GM21367 (cell line): Measurements from ENCODE around the gene IER5.
A peak's percentile ranks its signal among the peaks of the same experiment; 100 is the strongest.

ENCODE experiments used
- ATAC-seq: cut with Tn5 transposase; IDR thresholded peaks from one replicate; pipeline ENCODE4 v1.9.1; 2021; ENCODE audit not compliant: unreplicated experiment

IER5 gene

DNA sequence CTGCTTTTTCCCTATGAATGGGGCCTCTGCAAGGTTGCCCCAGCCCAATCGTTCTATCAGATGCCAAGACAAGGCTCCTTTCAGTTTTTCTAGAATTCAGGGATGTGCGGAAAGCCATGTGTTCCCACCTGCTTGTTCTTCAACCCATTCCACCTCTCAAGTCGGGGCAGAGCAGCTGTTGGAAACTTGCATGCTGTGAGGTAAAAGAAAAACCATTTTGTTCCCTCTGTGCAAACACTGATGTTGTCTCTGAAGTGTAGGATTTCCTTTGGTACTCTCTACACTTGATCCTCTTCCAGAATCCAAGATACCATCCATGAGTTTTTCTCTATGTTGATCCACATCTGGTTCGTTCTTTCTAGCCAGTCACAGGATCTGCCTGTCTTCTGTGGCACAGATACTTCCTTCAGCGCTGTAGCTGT, 7.3 kb downstream of the IER5 start:
- ATAC-seq: no peak

DNA sequence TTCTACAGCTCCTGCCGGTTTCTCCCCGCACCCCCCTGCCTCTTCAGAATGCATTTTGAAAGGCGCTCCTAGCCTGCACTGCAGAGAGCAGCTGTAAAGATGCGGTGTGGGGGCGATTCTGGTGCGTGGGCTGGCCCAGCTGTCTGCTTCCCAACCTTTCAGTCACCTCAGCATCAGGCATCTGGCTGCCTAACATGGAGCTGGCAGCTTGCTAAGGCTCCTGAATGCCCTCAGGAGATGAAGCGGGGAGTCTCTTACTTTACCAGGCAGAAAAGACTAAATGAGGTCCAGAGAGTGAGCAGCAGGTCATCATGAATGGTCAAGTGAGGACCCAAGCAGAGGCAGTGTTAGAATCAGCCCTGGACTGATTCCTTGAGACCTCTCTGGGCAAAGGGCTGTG, 8.7 kb downstream of the IER5 start:
- no peak for ATAC-seq

DNA sequence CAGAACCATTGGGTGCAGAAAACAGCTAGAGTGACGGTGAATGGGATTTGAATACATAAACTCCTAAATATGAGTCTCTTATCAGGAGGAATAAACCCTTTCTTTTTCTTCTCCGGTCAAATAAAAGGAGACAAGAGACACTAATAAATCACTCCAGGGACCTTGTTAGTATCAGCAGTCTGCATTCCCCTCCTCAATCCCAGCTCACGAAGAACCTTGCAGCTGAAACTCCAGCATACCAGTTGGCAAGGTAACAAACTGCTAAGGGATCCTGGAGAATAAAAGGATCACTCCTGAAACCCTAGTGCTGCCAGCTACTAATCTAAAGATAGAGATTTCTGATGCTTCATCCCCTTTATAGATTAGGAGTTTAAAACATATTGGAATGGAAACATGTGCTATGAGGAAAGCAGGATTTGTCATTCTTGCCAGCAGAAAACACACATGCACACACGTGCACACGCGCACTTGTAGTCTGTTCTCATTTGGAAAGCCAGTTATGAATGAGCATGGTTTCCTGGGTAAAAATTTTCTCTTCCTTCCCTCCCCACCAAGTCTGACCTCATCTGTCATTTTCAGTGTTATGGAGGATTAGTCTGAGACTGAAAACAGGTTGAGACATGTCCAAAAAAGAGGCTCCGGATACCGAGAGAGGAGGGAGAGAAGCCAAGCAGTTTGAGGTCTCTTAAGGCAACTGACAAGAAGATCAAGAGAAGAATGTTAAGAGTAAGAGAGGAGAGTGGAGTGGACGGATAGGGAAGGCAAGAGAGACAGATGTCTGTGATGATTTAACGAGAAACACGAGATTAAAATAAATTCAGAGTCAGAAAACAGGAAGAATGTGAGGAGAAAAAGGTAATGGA, 10.9 kb downstream of the IER5 start:
- peak; percentile 58 for ATAC-seq

DNA sequence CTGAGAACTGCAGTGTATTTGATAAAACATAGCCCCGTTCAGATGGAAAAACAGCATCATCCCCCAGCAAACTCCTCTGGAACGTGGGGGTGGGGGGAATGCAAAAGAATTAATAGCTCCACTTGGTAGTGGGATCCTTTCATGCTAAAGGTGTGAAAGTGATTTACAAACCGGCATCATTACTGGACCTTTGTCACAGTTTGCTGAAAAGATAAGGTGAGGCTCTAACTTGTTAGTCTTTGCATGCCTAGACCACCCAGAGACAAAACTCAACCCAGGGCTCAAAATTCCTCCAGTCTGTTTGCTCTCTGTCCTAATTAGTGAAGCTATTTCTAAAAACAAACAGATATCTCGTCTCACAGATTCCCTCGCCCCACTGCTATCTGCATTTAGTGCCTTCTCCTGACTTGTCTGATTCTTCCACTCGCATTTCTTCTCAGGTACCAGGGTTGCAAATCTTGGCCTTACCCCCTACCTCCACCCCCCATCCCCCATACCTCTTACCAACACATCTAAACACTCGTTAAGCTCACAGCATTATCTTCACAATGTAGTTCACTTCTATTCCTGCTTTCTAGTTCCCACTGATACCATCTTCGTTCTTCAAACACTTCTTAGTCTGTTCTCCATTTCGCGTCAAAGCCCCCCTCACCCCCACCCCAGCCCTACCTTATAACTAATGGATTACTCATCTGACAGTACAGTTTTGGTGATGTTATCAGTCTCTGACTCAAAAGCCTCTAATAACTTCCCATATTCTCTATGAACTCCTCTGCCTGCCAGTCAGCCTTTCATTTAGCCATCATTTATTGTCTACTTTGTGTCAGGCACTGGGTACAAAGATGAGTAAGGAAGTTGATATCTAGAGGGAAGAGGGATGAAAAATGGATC, 11.8 kb downstream of the IER5 start:
- no peak for ATAC-seq

DNA sequence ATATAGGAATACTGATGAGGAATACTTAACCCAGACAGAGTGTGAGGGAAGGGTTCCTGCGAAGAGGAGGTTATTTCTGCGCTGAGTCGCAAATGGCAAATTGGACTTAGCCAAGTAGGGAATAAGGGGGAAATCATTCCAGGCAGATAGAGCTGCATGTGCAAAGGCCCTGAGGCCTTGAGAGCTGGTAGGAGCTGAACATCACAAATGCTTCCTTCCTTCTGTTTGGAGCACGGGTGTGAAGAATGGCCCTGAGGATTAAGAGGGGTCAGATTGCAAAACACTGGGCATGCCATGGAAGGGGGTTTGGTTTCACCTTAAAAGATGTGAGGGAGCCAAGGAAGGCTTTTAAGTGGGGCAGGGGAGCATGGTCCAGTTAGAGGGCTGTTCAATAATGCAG, 12.4 kb downstream of the IER5 start:
- no peak for ATAC-seq

DNA sequence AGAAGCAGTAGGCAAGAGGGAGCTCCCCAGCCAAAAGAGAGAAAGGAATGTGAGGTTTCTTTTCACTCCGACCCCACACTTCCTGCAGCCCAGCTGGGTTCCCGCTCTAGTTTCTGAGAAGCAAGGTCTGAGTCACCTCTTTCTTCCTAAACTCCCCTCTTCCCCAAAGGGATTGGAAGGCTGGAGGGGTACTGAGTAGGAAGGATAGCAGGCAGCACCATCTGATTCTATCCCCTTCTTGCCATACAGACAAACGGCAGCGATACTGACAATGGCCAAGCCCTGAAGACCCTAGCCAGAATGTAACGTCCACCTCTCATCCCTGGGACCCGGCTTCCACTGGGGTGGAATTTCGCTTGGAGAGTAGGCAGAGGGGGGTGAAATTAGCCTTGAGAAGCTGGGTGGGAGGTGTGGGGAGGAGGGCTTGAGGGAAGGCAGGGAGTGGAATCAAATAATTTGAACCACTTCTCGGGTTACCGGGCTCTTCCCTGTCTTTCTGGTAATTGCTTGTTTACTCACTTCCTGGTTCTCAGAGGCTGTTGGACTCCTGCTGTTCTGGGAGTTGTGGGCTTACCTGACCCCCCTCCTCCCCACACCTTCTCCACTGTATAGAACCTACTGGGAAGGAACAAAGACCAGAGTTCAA, 13.2 kb downstream of the IER5 start:
- ATAC-seq: no peak

DNA sequence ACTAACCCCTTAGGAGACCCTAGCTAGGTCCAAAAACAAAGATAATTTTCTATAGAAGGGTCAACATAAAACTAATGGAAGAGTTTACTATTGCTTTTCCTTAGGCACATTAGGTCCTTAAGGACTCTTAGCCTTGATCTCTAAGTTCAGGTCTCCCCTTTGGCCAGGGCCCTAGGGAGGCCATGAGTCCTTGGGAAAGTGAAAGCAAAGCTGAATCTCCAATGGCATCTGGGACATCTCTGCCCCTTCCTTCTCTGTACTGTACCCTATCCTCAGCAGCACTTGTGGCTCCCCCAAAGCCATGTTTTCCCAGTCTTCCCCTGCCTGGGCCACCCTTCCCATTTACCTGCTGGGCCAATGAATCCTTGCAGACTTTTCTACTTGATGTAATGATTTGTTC, 14.3 kb downstream of the IER5 start:
- ATAC-seq: no peak

DNA sequence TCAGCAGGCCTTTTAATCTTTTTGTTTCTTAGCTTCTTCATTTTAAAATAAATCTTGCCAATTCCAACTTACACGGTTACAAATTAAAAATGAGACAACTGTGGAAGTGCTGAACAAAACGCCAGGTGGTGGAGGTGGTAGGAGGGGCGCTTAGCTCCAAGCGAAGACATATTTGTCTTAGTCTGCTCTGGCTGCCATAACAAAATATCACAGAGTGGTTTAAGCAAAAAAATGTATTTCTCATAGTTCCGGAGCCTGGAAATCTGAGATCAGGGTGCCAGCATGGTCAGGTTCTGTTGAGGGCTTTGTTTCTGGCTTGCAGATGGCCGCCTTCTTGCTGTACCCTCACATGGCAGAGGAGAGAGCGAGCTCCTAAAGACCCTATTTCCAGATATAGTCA, 14.9 kb downstream of the IER5 start:
- no peak for ATAC-seq

DNA sequence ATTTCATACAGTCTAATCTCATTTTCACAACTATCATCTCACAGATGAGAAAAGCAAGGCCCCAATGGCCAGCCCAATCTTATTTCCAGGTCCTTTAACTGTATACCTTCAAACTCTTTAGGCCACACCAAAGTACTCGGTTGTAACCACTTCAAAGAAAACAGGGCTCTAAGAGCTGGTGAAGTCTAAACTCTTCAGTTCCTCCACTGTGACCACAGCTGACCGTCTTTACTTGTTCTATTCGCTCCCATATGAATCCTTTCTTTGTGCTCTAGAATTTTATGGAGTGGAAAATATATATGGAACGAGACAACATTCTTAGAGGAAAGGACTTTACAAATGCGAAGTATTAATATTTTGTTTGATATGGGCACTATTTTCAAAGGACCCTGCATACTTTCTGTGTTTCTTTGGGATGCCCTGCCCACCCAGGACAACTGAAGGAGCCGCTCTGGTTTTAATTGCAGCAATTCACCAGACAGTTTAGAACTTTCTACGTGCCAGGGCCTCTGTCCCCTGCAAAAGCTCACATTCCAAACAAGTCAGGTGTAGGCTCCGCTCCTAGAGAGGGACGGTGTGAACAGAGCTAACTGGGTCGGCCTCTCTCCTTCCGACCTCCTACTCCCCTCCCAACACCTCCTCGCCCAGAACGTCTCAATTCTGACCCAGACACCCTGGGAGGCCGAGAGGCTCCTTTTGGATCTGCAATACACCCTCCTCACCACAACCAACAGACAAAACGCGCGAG, 15.7 kb downstream of the IER5 start:
- ATAC-seq: no peak

DNA sequence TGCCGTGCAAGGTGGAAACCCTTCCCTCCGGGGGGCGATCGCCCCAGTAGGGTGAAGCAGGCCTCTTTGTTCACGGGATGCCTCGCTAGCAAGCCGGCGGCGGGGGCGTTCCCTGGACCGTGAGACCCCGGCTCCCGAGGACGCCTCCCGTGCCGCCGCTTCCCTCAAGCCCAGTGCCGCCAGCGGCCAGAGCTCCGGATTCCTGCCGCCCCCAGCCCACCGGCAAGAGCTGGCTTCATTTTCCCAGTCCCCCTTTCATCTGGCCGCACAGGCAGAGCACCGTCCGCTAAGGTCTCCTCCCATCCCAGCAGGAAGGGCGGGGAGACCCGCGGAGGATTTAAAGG, 16.3 kb downstream of the IER5 start:
- ATAC-seq: peak; percentile 12

DNA sequence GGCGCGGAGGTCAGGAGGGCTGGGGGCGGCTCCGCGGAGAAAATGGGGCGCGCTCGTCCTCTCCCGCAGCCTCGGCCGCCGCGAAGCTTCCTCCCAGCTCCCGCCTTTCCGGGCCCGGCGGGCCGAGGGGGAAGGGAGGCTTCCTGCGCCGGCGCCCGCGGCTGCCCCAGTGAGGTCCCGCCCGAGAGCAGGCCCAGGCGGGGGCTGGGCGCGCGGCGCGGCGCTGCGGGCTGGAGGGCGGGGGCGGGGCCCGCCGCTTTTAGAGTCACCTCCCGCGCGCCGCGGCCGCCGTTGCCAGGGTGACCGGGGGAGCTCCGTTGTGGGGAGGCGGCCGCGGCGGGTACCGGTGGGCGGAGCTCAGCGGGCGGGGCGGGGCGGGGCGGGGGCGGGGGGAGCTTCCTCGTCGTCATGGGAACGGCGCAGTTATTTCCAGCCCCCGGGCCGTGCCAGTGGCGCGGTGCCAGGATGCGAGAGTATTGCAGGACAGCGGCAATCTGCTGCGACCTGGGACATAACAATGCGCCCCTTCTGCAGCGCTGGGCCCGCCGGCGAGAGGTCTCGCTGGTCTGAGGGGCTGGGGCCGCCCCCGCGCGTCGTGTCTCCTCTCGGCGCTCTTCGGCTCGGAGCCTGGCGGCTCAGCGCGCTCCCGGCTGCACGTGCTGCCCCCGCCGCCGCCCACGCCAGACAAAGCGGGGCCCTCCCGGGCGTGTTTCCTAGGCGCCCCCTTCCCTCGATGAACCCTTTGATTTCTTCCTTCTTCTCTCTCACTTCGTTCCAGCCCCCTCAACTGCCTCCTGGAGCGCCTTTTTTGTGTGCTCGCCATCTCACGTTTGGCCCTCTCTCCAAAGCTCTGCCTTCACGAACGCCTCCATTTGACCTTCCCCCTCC, 16.9 kb downstream of the IER5 start:
- ATAC-seq: peak; percentile 72

DNA sequence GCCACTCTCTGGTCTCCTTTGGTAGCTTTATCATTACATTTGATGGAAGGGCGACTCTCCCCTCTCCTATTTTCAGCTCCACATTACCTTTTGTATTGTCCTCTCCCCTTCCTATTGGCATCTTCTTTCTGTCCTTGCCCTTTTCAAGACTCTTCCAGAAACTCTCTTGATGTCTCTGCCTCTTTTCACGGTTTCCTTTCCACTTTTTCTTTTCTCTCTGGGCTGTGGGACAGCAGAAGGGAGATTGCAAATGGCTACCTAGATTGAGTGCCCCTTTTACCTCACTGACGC, 17.5 kb downstream of the IER5 start:
- no peak for ATAC-seq

DNA sequence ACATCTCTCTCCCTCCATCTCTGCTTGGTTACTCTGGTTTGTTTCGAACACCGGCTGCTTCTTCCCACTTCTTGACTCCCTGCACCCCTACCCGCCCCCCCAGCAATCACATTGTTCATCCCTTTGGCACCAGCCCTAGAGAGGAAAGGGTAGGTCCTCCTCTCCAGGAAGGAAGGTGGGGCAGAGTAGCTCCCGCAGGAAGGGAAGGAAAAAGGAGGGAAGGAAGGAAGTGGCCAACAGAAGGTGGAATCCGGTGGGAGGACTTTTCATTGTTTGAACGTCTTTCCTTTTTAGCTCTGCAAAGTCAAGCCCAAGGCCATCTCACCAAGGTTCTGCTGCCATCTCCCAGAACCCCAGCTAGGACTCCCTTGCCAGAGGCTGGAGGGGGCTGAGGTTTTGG, 18.0 kb downstream of the IER5 start:
- no peak for ATAC-seq

DNA sequence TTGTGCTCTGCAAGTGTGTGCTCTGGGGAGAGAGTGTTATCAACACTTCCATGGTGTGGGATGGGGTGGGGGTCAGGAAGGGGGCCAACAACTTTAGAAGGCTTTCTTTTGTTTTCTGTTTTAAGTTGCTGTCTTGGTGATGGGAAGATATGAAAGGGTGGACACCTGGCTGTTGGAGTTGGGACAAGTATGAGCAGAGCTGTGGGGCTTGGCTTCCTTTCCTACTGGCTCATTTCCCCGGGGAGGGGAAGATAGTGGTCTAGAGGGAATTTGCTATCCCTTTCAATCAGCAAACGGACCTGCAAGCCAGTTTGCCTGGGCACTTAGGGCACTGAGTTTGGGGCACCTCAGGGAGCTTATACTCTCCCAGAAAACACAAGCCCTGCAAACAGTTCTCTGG, 19.2 kb downstream of the IER5 start:
- no peak for ATAC-seq

DNA sequence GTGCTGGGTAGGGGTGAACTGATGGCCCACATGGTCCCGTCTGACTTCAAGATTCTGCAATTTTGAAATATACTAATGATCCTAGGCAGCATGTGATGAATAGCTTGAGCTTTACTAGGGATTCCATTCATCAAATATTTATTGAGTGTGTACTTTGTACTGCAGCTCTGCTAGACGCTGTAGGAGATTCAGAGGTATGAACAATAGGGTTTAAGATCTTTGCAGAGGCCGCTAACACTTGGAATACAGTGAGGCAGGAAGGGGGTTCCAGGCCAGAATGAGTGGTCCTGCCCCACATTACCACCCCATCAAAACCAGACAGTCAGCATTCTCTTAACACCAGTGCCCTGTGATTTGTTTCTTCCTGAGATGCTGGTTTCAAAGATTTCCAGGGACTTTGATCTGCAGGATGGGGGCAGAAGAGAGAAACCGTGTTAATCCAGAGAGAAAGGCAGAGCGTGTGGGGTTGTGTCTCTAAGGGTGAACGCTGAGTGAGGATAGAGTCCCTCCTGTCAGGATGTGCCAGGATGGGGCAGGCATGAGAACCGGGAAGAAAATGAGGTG, 19.9 kb downstream of the IER5 start:
- no peak for ATAC-seq

DNA sequence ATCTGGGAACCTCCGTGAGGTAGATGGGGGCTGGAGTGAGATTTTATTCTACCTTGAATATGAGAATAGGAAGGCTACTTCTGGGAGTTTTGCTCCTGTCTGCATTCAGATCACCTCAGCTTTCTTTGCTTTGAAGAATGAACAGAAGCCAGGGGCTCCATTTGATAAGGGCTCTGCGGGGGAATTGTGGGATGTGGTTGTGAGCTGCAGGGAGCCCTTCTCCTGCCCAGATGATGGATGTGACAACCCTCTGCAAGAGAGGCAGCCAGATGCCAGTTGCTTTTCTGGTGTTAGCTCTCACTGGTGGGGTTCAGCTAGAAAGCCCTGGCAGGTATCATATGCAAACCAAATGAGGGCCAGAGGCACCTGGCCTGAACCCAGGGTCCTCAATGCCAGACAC, 21.5 kb downstream of the IER5 start:
- no peak for ATAC-seq

DNA sequence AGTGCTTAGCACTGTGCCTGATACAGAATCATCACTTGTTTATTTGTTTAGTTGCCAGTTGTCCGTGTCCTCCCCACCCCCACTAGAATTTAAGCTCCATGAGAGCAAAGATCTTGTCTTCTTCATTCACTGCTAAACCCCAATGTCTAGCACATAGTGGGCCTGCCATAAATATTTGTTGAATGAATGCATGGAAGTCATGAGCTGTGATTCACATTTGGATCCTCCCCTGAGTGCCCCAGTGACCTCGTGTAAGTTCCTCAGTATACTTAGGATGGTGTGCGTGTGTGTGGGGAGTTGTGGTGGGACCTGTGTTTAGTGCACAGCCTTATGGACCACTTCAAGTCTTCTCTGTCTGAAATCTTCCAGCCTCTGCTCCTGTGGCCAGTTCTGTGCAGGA, 23.1 kb downstream of the IER5 start:
- ATAC-seq: no peak

DNA sequence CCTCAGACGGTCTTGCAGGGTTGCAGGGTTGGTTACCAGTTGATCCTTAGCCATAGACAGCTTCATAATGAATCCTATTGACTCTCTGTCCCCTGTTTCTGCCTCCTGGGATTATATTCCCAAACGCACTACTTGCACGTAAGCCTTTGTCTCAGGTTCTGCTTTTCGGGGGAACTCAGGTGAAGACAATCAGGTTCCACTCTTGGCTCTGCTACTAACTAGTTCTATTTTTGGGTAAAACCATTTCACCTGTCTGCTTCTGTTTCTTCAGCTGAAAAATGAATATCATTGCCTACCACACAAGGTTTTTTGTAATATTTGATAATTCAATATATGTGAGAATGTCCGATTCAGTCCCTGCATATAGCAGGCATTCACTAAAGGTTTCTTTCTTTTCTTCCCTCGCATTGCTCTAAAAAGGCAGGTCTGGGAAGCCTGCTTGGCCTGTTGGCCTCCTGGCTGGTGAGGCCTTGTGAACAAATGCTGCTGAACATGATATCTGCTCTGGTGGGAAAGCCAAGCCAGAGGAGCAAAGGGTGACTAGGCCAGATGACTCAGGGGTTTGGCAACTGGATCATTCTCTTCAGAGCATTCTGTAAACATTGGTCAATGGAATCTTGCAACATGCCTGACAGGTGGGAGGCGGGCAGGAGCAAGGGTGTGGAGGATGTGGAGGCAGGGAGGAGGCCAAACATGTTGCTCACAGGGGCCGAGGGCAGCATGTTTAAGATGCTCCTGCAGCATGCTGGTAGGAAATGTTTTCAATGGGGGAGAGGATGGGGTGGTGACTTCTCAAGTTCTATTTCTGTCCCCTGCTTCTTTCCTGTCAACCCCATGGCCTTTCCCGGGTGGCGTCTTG, 23.8 kb downstream of the IER5 start:
- no peak for ATAC-seq

DNA sequence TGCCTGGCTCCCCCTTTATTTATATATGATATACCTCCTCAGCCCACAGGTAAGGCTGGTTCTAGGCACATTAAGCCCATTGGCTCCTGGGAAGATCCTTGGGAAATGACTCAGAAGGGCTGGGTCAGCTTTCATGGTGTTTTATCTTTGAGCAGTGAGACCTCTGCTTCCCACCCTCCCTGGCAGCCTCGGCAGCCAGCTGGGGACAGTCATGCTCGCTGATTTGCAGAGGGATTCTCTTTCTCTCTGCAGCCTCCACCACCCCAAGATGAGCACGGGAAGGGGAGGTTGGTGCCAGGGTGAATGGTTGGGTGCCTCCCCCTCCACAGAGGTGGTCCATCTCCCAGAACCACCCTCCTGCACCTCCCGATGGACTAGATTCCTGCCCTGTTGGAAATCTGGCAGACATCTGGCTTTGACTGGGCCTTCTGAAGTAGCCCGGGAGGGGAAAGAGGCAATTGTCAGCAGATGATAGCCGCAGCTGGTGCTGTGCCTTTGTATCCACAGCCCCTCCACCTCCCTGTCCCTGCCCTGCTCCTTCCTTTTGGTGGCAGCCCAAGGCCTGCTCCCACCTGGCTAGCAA, 24.6 kb downstream of the IER5 start:
- no peak for ATAC-seq
